GM23338 (cell line): Measurements from ENCODE around the gene RRBP1. TPM values are rescaled to one million over a fixed set of nuclear protein-coding genes. Genes with fewer than 3 reads are reported as not detected.

Experiments used
- ATAC-seq: fragments of 200-7000 bp; cut with Tn5 transposase; 3 replicates; pipeline ENCODE4 v1.9.1; 2020
- DNase-seq: peaks from one replicate; pipeline ENCODE4 v3.0.0-alpha.2; 2015; ENCODE audit warnings: low spot score
- H2AFZ ChIP-seq: fragments of 200-600 bp; sonication (generic); 2 replicates; pipeline ENCODE4 v1.8.0; 2016; ENCODE audit warnings: antibody characterized with exemption, mild to moderate bottlenecking, moderate library complexity
- H3F3A ChIP-seq: fragments of 200-600 bp; sonication (generic); replicated peaks from 2 replicates; pipeline ENCODE4 v1.8.0; 2017; ENCODE audit warnings: antibody characterized with exemption, mixed run types, low read depth
- H3K27ac ChIP-seq: fragments of 200-600 bp; sonication (generic); 2 replicates; pipeline ENCODE4 v1.6.1; 2016; ENCODE audit warnings: low read depth
- H3K27me3 ChIP-seq: fragments of 200-600 bp; sonication (generic); 2 replicates; pipeline ENCODE4 v1.8.0; 2016; ENCODE audit warnings: mild to moderate bottlenecking, mixed run types, moderate library complexity; ENCODE audit not compliant: insufficient read depth
- H3K36me3 ChIP-seq: fragments of 200-600 bp; sonication (generic); 2 replicates; pipeline ENCODE4 v1.8.0; 2016; ENCODE audit warnings: mild to moderate bottlenecking; ENCODE audit not compliant: insufficient read depth
- H3K4me1 ChIP-seq: fragments of 200-600 bp; sonication (generic); 2 replicates; pipeline ENCODE4 v1.8.0; 2016; ENCODE audit warnings: mild to moderate bottlenecking, moderate library complexity; ENCODE audit not compliant: insufficient read depth
- H3K4me2 ChIP-seq: fragments of 200-600 bp; sonication (generic); 2 replicates; pipeline ENCODE4 v1.7.1; 2017; ENCODE audit warnings: mixed run types
- H3K4me3 ChIP-seq: fragments of 200-600 bp; sonication (generic); 2 replicates; pipeline ENCODE4 v1.6.1; 2016; ENCODE audit warnings: mixed run types
- H3K79me2 ChIP-seq: fragments of 200-600 bp; sonication (generic); replicated peaks from 2 replicates; pipeline ENCODE4 v1.8.0; 2017; ENCODE audit warnings: mild to moderate bottlenecking; ENCODE audit not compliant: insufficient read depth
- H3K9me2 ChIP-seq: fragments of 200-600 bp; sonication (generic); 2 replicates; pipeline ENCODE4 v1.8.0; 2017; ENCODE audit not compliant: insufficient read depth
- H4K20me1 ChIP-seq: fragments of 200-600 bp; sonication (generic); replicated peaks from 2 replicates; pipeline ENCODE4 v1.8.0; 2017; ENCODE audit warnings: mild to moderate bottlenecking; ENCODE audit not compliant: insufficient read depth
- H3K27ac Mint-ChIP-seq: 2 replicates; pipeline ENCODE4 v1.8.0; 2020; ENCODE audit warnings: inconsistent platforms, mild to moderate bottlenecking, moderate library complexity, mixed read lengths
- H3K27me3 Mint-ChIP-seq: 3 replicates; pipeline ENCODE4 v1.8.0; 2022; ENCODE audit warnings: low read depth, mild to moderate bottlenecking, moderate library complexity, mixed read lengths, inconsistent platforms; ENCODE audit not compliant: insufficient read depth, poor library complexity
- H3K36me3 Mint-ChIP-seq: 3 replicates; pipeline ENCODE4 v1.8.0; 2021; ENCODE audit warnings: low read depth, mild to moderate bottlenecking, inconsistent platforms, moderate library complexity, mixed read lengths
- H3K4me1 Mint-ChIP-seq: 3 replicates; pipeline ENCODE4 v1.8.0; 2020; ENCODE audit warnings: mild to moderate bottlenecking, inconsistent platforms, mixed read lengths
- H3K4me3 Mint-ChIP-seq: 3 replicates; pipeline ENCODE4 v1.8.0; 2021; ENCODE audit warnings: moderate library complexity, mild to moderate bottlenecking, inconsistent platforms, mixed read lengths
- H3K9me3 Mint-ChIP-seq: 3 replicates; pipeline ENCODE4 v1.8.0; 2020; ENCODE audit warnings: moderate library complexity, mild to moderate bottlenecking, inconsistent platforms, mixed read lengths
- EZH2 ChIP-seq: fragments of 200-600 bp; sonication (generic); IDR thresholded peaks from one replicate; pipeline ENCODE4 v1.8.0; 2017; ENCODE audit warnings: antibody characterized with exemption, mild to moderate bottlenecking, low read depth; ENCODE audit not compliant: unreplicated experiment
- EZH2phosphoT487 ChIP-seq: fragments of 200-600 bp; sonication (generic); IDR thresholded peaks from one replicate; pipeline ENCODE4 v1.8.1; 2018; ENCODE audit warnings: antibody characterized with exemption; ENCODE audit not compliant: unreplicated experiment
- JUNB ChIP-seq: IDR thresholded peaks from one replicate; pipeline ENCODE4 v1.6.1; 2016; ENCODE audit warnings: antibody characterized with exemption; ENCODE audit not compliant: unreplicated experiment
- REST ChIP-seq: IDR thresholded peaks from one replicate; pipeline ENCODE4 v1.6.1; 2018; ENCODE audit warnings: antibody characterized with exemption; ENCODE audit not compliant: unreplicated experiment
- STAT1 ChIP-seq: IDR thresholded peaks from one replicate; pipeline ENCODE4 v1.6.1; 2016; ENCODE audit warnings: antibody characterized with exemption; ENCODE audit not compliant: unreplicated experiment
- ZNF114 ChIP-seq: fragments of 250-450 bp; sonication (Bioruptor Pico); IDR thresholded peaks from 2 replicates; pipeline ENCODE4 v1.5.0; 2020; ENCODE audit warnings: mild to moderate bottlenecking, moderate library complexity
- ZNF331 ChIP-seq: fragments of 250-450 bp; sonication (Bioruptor Pico); IDR thresholded peaks from 2 replicates; pipeline ENCODE4 v1.5.0; 2020; ENCODE audit warnings: low read depth, mild to moderate bottlenecking, moderate library complexity
- polyA plus RNA-seq: library from polyadenylated mRNA; unstranded; fragments of >200 nt; fragmentation: Nextera tagmentation; extraction: Ambion mirVana; gene quantifications from 2 replicates; pipeline ENCODE4 v1.2.1, GENCODE V29; 2016
- total RNA-seq: library from RNA; depleted of rRNA; stranded (reverse); fragments of >200 nt; shearing (Covaris generic); gene quantifications from 2 replicates; pipeline ENCODE4 v1.2.3, GENCODE V29; 2014
- TF ChIP-seq, protein P1 (sequence below): fragments of 250-450 bp; sonication (Bioruptor Pico); IDR thresholded peaks from 2 replicates; pipeline ENCODE4 v1.5.0; 2020; ENCODE audit warnings: mild to moderate bottlenecking, moderate library complexity

Gene RRBP1
- total and polyA plus RNA-seq, 2 experiments from 2014 or later: 105 to 113 TPM

DNA sequence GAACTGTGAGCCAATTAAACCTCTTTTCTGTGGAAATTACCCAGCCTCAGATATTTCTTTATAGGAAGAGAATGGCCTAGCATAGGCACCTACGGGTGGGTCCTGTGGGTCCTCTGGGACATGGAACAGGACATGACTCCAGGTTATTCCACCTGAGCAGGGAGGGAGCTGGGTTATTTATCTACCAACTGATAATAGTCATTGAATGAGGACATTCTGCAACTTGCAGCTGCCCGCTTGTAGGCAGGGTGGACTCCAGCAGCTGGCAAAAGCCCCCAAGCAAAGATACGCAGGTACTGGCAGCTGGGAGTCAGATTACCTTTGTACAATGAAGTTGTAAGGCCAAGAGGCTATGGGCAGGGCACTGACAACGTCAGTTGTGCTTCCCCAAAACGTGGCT lies 16.3 kb upstream of the RRBP1 start:
- Mint-ChIP-seq H3K27me3 (peaks cover 4% of the 10 kb centered on the region), H3K4me1 (peaks cover 4% of the 10 kb centered on the region; the same call in 2 of the 3 replicates), H3K36me3 (no peaks in the 10 kb centered on the region), H3K4me3 (no peak overlapping the region), H3K27ac (no peak overlapping the region), H3K9me3 (no peaks in the 10 kb centered on the region; the same call in 2 of the 3 replicates)
- Histone ChIP-seq H3K4me3 (no peak overlapping the region), H3K9me2 (no peaks in the 10 kb centered on the region; the same call in 1 of the 2 replicates), H4K20me1 (no peaks in the 10 kb centered on the region), H3K36me3 (no peaks in the 10 kb centered on the region), H3F3A (no peaks in the 10 kb centered on the region), H3K4me2 (no peak overlapping the region), H2AFZ (0 out of 2 replicates have a peak overlapping the region, but pooled peaks have one; percentile 14), H3K27ac (no peak overlapping the region), H3K79me2 (no peaks in the 10 kb centered on the region), H3K27me3 (no peaks in the 10 kb centered on the region), H3K4me1 (peaks cover 3% of the 10 kb centered on the region)
- DNase-seq: no peak
- ATAC-seq: no peak
- no peak for TF ChIP-seq ZNF114 (CRISPR knock-in tag)
- TF ChIP-seq EZH2phosphoT487: no peak
- TF ChIP-seq REST: no peak

- H3K36me3 ChIP-seq: no peaks in the 10 kb centered on the region
- peaks cover 5% of the 10 kb centered on the region for H3K4me1 ChIP-seq
- no peaks in the 10 kb centered on the region; the same call in 1 of the 2 replicates for H3K9me2 ChIP-seq
- no peak overlapping the region for H3K4me3 ChIP-seq
- no peak for DNase-seq
- no peaks in the 10 kb centered on the region for H3K27me3 ChIP-seq
- no peaks in the 10 kb centered on the region for H3F3A ChIP-seq
- H4K20me1 ChIP-seq: no peaks in the 10 kb centered on the region
- no peaks in the 10 kb centered on the region for H3K36me3 Mint-ChIP-seq
- H3K27me3 Mint-ChIP-seq: peaks cover 4% of the 10 kb centered on the region
- H3K4me3 Mint-ChIP-seq: no peak overlapping the region
- no peak overlapping the region for H3K27ac ChIP-seq
- H2AFZ ChIP-seq: no peak overlapping the region
- H3K4me1 Mint-ChIP-seq: peaks cover 8% of the 10 kb centered on the region
- ATAC-seq: no peak
- H3K27ac Mint-ChIP-seq: no peak overlapping the region
- no peak overlapping the region for H3K4me2 ChIP-seq
- H3K9me3 Mint-ChIP-seq: no peaks in the 10 kb centered on the region; the same call in 2 of the 3 replicates
- H3K79me2 ChIP-seq: no peaks in the 10 kb centered on the region
- TF ChIP-seq STAT1 (no peak), ZNF331 (no peak), ZNF114 (CRISPR knock-in tag) (no peak), EZH2 (no peak), EZH2phosphoT487 (no peak), REST (no peak), JUNB (no peak)
- TF ChIP-seq, protein P1, sequence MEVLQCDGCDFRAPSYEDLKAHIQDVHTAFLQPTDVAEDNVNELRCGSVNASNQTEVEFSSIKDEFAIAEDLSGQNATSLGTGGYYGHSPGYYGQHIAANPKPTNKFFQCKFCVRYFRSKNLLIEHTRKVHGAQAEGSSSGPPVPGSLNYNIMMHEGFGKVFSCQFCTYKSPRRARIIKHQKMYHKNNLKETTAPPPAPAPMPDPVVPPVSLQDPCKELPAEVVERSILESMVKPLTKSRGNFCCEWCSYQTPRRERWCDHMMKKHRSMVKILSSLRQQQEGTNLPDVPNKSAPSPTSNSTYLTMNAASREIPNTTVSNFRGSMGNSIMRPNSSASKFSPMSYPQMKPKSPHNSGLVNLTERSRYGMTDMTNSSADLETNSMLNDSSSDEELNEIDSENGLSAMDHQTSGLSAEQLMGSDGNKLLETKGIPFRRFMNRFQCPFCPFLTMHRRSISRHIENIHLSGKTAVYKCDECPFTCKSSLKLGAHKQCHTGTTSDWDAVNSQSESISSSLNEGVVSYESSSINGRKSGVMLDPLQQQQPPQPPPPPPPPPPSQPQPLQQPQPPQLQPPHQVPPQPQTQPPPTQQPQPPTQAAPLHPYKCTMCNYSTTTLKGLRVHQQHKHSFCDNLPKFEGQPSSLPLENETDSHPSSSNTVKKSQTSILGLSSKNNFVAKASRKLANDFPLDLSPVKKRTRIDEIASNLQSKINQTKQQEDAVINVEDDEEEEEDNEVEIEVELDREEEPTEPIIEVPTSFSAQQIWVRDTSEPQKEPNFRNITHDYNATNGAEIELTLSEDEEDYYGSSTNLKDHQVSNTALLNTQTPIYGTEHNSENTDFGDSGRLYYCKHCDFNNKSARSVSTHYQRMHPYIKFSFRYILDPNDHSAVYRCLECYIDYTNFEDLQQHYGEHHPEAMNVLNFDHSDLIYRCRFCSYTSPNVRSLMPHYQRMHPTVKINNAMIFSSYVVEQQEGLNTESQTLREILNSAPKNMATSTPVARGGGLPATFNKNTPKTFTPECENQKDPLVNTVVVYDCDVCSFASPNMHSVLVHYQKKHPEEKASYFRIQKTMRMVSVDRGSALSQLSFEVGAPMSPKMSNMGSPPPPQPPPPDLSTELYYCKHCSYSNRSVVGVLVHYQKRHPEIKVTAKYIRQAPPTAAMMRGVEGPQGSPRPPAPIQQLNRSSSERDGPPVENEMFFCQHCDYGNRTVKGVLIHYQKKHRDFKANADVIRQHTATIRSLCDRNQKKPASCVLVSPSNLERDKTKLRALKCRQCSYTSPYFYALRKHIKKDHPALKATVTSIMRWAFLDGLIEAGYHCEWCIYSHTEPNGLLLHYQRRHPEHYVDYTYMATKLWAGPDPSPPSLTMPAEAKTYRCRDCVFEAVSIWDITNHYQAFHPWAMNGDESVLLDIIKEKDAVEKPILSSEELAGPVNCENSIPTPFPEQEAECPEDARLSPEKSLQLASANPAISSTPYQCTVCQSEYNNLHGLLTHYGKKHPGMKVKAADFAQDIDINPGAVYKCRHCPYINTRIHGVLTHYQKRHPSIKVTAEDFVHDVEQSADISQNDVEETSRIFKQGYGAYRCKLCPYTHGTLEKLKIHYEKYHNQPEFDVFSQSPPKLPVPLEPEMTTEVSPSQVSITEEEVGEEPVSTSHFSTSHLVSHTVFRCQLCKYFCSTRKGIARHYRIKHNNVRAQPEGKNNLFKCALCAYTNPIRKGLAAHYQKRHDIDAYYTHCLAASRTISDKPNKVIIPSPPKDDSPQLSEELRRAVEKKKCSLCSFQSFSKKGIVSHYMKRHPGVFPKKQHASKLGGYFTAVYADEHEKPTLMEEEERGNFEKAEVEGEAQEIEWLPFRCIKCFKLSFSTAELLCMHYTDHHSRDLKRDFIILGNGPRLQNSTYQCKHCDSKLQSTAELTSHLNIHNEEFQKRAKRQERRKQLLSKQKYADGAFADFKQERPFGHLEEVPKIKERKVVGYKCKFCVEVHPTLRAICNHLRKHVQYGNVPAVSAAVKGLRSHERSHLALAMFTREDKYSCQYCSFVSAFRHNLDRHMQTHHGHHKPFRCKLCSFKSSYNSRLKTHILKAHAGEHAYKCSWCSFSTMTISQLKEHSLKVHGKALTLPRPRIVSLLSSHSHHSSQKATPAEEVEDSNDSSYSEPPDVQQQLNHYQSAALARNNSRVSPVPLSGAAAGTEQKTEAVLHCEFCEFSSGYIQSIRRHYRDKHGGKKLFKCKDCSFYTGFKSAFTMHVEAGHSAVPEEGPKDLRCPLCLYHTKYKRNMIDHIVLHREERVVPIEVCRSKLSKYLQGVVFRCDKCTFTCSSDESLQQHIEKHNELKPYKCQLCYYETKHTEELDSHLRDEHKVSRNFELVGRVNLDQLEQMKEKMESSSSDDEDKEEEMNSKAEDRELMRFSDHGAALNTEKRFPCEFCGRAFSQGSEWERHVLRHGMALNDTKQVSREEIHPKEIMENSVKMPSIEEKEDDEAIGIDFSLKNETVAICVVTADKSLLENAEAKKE (CRISPR knock-in tag): no peak
These were observed 15.1 kb upstream of the RRBP1 start for GRCh38 chr20:17697171-17697570.
